ENCODE data around the gene IL16.

DNA sequence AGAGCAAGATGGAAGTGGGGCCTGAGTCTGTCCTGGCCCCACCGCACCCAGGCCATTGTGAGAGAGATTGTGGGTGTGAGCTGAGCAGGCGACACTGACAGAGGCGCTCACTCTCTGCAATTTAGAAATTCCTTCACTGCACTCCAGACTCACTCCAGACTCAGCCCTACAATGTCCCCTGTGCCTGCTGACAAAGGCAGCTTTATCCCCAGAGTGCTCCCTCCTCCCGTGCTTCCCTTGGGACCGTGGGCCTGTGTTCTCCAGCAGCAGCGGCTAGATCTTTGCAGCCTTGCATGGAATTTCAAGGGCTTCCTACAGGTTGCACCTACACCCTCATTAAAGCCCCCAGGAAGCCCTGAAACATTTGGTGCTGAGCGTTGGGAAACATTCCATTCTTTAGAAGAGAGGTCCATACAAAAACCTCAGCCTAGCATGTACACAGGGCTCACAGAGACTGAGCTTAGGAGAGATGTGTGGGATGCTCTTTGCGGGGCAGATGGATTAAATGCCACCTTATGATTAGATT, 1.3 kb upstream of the IL16 start:
- TF ChIP-seq EZH2 (IDR thresholded peaks at IDR 0.05; ENCODE audit: borderline replicate concordance, insufficient read depth, low read depth, low read length, poor library complexity, severe bottlenecking), result no peak
- TF ChIP-seq, protein P1, sequence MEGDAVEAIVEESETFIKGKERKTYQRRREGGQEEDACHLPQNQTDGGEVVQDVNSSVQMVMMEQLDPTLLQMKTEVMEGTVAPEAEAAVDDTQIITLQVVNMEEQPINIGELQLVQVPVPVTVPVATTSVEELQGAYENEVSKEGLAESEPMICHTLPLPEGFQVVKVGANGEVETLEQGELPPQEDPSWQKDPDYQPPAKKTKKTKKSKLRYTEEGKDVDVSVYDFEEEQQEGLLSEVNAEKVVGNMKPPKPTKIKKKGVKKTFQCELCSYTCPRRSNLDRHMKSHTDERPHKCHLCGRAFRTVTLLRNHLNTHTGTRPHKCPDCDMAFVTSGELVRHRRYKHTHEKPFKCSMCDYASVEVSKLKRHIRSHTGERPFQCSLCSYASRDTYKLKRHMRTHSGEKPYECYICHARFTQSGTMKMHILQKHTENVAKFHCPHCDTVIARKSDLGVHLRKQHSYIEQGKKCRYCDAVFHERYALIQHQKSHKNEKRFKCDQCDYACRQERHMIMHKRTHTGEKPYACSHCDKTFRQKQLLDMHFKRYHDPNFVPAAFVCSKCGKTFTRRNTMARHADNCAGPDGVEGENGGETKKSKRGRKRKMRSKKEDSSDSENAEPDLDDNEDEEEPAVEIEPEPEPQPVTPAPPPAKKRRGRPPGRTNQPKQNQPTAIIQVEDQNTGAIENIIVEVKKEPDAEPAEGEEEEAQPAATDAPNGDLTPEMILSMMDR (IDR thresholded peaks at IDR 0.05), result no peak
